ENCODE measurements around the gene DMAP1.
A peak's percentile ranks its signal among the peaks of the same experiment; 100 is the strongest.
"Not testable (repeated sequence)": the region's sequence is repeated elsewhere in the genome, so short reads cannot be mapped to it uniquely, and the experiment has no call there.

The DMAP1 gene
- 70.2 to 91.7 (median 80.4) reads per million in 4 experiments for total RNA-seq

GRCh38 chr1:44213222-44214112 is at the start of gene DMAP1:
Gene DMAP1, plus strand, starts transcription at chr1:44213471. Its CDS starts 283 bp downstream, at chr1:44213754.
- peak; percentile 74 for DNase-seq

GRCh38 chr1:44168520-44169098 is 44.7 kb upstream of the DMAP1 start:
- no peak for DNase-seq

GRCh38 chr1:44170281-44170823 is 42.9 kb upstream of the DMAP1 start:
- DNase-seq = no peak

- no peak for DNase-seq
Observed at GRCh38 chr1:44174630-44175029, 38.6 kb upstream of the DMAP1 start.

- no peak for DNase-seq
Observed at GRCh38 chr1:44200336-44200735, 12.9 kb upstream of the DMAP1 start.

- DNase-seq = not testable (repeated sequence)
Observed at GRCh38 chr1:44206545-44206944, 6.7 kb upstream of the DMAP1 start.

GRCh38 chr1:44208226-44208625 is 5.0 kb upstream of the DMAP1 start:
- DNase-seq = no peak

GRCh38 chr1:44210595-44210994 is 2.7 kb upstream of the DMAP1 start:
- no peak for DNase-seq

- DNase-seq = no peak
Observed at GRCh38 chr1:44212355-44213221, 683 bp upstream of the DMAP1 start.

GRCh38 chr1:44217809-44218410 is 4.6 kb downstream of the DMAP1 start:
- DNase-seq = peak; percentile 58

- DNase-seq = no peak
Observed at GRCh38 chr1:44218503-44219300, 5.4 kb downstream of the DMAP1 start.

GRCh38 chr1:44219301-44219626 is 6.0 kb downstream of the DMAP1 start:
- no peak for DNase-seq

GRCh38 chr1:44220001-44220751 is 6.9 kb downstream of the DMAP1 start:
- DNase-seq = no peak

- no peak for DNase-seq
Observed at GRCh38 chr1:44220755-44221154, 7.5 kb downstream of the DMAP1 start.

GRCh38 chr1:44221769-44222168 is 8.5 kb downstream of the DMAP1 start:
- no peak for DNase-seq

GRCh38 chr1:44222397-44223186 is 9.3 kb downstream of the DMAP1 start:
- DNase-seq = no peak

- no peak for DNase-seq
Observed at GRCh38 chr1:44223187-44223610, 9.9 kb downstream of the DMAP1 start.

- DNase-seq = no peak
Observed at GRCh38 chr1:44225761-44226160, 12.5 kb downstream of the DMAP1 start.

- DNase-seq = no peak
Observed at GRCh38 chr1:44227211-44227610, 13.9 kb downstream of the DMAP1 start.

GRCh38 chr1:44228218-44228617 is 14.9 kb downstream of the DMAP1 start:
- DNase-seq = no peak
